ENCODE data around the gene SUSD1. TPM values are rescaled to one million over a fixed set of nuclear protein-coding genes. Genes with fewer than 3 reads are reported as not detected.

Gene SUSD1
- total RNA-seq, 3 donors from 2014 or later = 6.4 to 17.3 (median 13.1) TPM

DNA sequence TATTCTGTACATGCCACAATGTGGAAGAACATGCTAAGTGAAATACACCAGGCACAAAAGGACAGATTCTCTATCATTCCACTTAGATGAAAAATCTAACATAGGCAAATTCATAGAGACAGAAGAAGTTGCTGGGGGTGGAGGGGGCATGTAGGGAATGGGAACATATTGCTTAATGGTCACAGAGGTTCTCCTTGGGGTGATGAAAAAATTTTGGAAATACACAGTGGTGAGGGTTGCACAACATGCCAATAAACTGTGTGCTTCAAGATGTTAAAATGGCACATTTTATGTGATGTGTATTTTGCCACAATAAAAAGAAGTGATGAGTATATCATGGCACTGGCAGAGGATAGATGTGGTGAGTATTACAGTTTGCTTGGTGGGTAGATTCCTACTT, 111.9 kb downstream of the SUSD1 start:
- Histone ChIP-seq H3K9me3 (no peaks in the 10 kb centered on the region), H3K27ac (peak overlapping the region in 1 of 2 donors; percentile 45), H3K4me3 (no peak overlapping the region), H3K36me3 (no peaks in the 10 kb centered on the region), H3K27me3 (no peaks in the 10 kb centered on the region), H3K4me1 (peaks cover 0 to 7% of the 10 kb centered on the region in 2 donors)
- TF ChIP-seq, protein P1, sequence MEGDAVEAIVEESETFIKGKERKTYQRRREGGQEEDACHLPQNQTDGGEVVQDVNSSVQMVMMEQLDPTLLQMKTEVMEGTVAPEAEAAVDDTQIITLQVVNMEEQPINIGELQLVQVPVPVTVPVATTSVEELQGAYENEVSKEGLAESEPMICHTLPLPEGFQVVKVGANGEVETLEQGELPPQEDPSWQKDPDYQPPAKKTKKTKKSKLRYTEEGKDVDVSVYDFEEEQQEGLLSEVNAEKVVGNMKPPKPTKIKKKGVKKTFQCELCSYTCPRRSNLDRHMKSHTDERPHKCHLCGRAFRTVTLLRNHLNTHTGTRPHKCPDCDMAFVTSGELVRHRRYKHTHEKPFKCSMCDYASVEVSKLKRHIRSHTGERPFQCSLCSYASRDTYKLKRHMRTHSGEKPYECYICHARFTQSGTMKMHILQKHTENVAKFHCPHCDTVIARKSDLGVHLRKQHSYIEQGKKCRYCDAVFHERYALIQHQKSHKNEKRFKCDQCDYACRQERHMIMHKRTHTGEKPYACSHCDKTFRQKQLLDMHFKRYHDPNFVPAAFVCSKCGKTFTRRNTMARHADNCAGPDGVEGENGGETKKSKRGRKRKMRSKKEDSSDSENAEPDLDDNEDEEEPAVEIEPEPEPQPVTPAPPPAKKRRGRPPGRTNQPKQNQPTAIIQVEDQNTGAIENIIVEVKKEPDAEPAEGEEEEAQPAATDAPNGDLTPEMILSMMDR (IDR thresholded peaks at IDR 0.05) = no peak
- TF ChIP-seq POLR2A (IDR thresholded peaks at IDR 0.05) = no peak
- no peak for TF ChIP-seq POLR2AphosphoS5 (IDR thresholded peaks at IDR 0.05)
- intact Hi-C loops (cut with DNase I; ENCODE audit: low total_unique reads) = no loop called here
- DNase-seq (ENCODE audit: low spot score in 2 of 2) = no peak

DNA sequence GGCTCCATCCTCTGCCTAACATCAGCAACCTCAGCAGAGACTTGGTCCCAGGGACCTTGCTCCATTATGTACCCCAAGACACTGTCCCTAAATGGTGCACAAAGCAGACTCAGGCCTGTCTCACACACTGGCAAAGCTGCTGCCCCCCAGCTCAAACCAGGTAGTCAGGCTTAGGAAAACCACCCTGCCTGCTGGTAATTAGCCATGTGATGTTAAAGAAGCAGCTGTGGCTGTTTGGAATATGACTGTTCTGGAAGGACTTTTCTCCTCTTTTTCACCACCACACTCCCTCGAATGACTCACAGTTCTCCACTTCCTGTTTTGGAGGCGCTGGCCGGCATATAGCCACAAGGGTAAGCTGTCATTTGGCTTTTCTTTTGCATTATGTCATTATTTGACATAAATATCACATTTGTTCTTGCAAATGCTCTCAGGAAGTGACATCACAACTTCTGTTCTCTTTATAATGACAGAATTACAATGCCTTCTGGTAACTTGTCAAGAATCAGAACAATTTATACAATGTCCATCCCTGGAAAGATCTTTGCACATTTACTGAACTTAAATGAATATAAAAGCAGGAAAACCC, 113.9 kb downstream of the SUSD1 start:
- peaks cover 0 to 7% of the 10 kb centered on the region in 2 donors for H3K4me1 ChIP-seq
- H3K4me3 ChIP-seq = no peak overlapping the region
- no peaks in the 10 kb centered on the region for H3K27me3 ChIP-seq
- no peaks in the 10 kb centered on the region for H3K36me3 ChIP-seq
- peak in 1 of 2 donors; percentile 39 for DNase-seq (ENCODE audit: low spot score in 2 of 2)
- H3K9me3 ChIP-seq = no peaks in the 10 kb centered on the region
- peak overlapping the region; percentile 84 to 90 for H3K27ac ChIP-seq
- intact Hi-C loops (cut with DNase I; ENCODE audit: low total_unique reads) = no loop called here
- peak in 1 of 3 donors; percentile 35 for TF ChIP-seq POLR2AphosphoS5 (IDR thresholded peaks at IDR 0.05)
- TF ChIP-seq, protein P1 (IDR thresholded peaks at IDR 0.05) = no peak

DNA sequence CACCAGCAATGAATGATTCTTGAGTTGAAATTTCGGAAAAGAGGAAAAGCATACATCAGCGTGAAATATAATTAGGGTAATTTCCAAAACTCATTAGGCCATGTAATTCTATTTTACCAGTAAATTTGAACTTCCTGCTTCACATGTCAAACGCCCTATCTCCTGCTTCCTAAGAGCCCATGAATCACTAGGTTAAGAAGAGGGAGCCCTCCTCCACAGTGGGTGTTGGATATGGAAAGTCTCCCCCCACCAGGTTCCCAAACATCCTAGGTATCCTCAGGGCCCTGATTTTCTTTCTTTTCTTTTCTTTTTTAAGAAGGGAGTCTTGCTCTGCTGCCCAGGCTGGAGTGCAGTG, 115.2 kb downstream of the SUSD1 start:
- peaks cover 0 to 7% of the 10 kb centered on the region in 2 donors for H3K4me1 ChIP-seq
- H3K36me3 ChIP-seq = no peaks in the 10 kb centered on the region
- DNase-seq (ENCODE audit: low spot score in 2 of 2) = no peak
- intact Hi-C loops (cut with DNase I; ENCODE audit: low total_unique reads) = no loop called here
- no peak overlapping the region for H3K4me3 ChIP-seq
- no peaks in the 10 kb centered on the region for H3K27me3 ChIP-seq
- H3K27ac ChIP-seq = peak overlapping the region in 1 of 2 donors; percentile 90
- TF ChIP-seq POLR2A (IDR thresholded peaks at IDR 0.05) (no peak), POLR2AphosphoS5 (IDR thresholded peaks at IDR 0.05) (no peak)
- TF ChIP-seq, protein P1 (IDR thresholded peaks at IDR 0.05) = no peak
- H3K9me3 ChIP-seq = no peaks in the 10 kb centered on the region

DNA sequence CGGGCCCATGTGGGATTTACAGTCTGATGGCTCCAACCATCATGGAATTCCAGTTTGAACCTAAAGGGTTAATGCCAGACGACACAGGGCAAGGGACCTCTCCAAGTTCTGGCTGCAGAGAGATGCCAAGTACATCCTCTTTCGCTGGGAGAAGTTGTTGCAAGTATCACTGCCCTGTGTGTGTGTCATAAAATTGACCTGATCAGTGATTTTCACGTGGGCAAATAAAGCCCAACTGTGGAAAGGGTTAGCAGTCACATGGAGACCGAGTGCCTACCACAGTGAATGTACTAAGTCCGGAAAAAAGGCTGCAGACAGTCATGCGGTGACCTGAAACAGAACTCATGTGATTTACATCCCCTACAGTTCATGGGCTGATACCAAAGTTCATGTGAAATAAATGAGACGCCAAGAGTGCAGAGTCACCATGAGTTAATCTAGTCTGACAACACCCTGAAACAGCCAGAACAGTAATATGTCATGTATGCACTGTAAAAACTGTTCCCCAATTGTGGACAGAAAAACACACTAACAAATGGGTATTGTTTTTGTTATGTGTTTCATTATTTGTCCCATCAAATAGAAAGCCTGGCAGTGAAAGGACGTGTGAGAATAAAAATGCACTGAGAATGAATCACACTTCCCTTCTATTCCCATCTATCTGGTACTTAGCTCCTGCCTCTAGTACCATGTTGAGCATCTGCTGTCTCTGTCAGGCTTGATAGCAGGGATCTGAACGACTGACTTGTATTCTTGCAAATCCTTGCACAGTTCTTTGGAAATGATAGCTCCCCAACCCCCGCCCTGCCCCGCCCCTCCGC, 115.7 kb downstream of the SUSD1 start:
- H3K4me1 ChIP-seq = peaks cover 0 to 7% of the 10 kb centered on the region in 2 donors
- peak overlapping the region in 1 of 2 donors; percentile 90 for H3K27ac ChIP-seq
- peak in 1 of 2 donors; percentile 24 for DNase-seq (ENCODE audit: low spot score in 2 of 2)
- peak in 1 of 3 donors; percentile 6 for TF ChIP-seq POLR2AphosphoS5 (IDR thresholded peaks at IDR 0.05)
- no peak for TF ChIP-seq POLR2A (IDR thresholded peaks at IDR 0.05)
- TF ChIP-seq, protein P1 (IDR thresholded peaks at IDR 0.05) = no peak
- no peak overlapping the region for H3K4me3 ChIP-seq
- no peaks in the 10 kb centered on the region for H3K36me3 ChIP-seq
- no peaks in the 10 kb centered on the region for H3K27me3 ChIP-seq
- no peaks in the 10 kb centered on the region for H3K9me3 ChIP-seq
- intact Hi-C loops (cut with DNase I; ENCODE audit: low total_unique reads) = no loop called here

DNA sequence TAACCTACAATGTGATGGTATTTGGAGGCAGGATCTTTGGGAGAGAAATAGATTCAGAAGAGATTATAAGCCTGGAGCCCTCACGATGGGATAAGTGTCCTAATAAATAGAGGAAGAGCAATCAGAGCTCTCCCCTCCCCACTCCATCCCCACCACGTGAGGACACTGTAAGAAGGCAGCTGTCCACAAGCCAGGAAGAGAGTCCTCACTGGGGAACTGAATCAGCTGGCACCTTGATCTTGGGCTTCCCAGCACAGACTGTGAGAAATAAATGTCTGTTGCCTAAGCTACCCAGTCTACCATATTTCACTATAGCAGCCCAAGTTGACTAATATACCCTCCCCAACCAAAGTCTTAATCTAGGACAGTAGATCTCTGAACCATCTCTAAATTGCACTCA, 118.1 kb downstream of the SUSD1 start:
- H3K4me3 ChIP-seq = no peak overlapping the region
- H3K27ac ChIP-seq = no peak overlapping the region
- H3K4me1 ChIP-seq = peaks cover 0 to 7% of the 10 kb centered on the region in 2 donors
- intact Hi-C loops (cut with DNase I; ENCODE audit: low total_unique reads) = no loop called here
- no peaks in the 10 kb centered on the region for H3K9me3 ChIP-seq
- no peak for TF ChIP-seq POLR2AphosphoS5 (IDR thresholded peaks at IDR 0.05)
- TF ChIP-seq, protein P1 (IDR thresholded peaks at IDR 0.05) = no peak
- no peak for TF ChIP-seq POLR2A (IDR thresholded peaks at IDR 0.05)
- H3K27me3 ChIP-seq = no peaks in the 10 kb centered on the region
- H3K36me3 ChIP-seq = no peaks in the 10 kb centered on the region
- no peak for DNase-seq (ENCODE audit: low spot score in 2 of 2)
